ENCODE data around the gene IQUB.
"Not testable (repeated sequence)": the region's sequence is repeated elsewhere in the genome, so short reads cannot be mapped to it uniquely, and the experiment has no call there.

IQUB gene

DNA sequence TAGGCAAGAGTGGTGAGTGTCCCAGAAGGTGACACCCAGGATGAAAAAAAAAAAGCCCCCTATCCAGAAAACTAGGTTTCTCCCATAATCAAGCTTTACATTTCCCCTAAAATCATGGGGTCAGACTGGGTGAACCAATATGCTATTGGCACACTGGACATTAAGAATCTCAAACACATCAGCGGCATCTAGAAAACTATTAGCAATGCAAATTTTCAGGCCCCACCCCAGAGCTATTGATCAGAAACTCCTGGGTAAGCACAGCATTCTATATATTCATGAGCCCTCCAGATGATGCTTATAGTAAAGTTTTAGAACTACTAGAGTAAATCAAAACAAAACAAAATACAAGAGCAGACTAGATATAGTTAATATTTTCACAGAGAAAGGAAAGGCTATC lies 36.4 kb downstream of the IQUB start:
- FAIRE-seq (no peak), DNase-seq (ENCODE audit: insufficient read length, low spot score) (no peak)

- DNase-seq (ENCODE audit: insufficient read length, low spot score): peak; percentile 7
- FAIRE-seq: no peak
Observed at GRCh38 chr7:123494193-123494796, 40.1 kb downstream of the IQUB start.

DNA sequence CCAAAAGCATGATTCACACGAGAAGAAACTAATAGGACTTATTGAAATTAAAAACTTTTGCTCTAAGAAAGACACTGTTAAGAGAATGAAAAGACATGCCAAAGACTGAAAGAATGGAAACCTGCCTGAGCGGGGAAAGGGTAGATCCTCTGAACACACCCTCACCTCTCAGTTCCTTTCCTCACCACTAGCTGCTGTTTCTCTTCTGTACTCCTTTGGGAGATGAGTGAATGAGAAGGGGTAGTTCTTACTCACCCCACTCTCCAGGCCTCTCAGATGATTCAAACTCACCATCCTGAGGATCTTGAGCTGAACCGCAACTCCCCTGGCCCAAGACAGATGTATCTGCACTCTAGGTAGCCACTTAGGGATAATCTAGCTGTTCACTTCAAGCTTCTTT lies 41.9 kb downstream of the IQUB start:
- DNase-seq (ENCODE audit: insufficient read length, low spot score): no peak
- FAIRE-seq: no peak

DNA sequence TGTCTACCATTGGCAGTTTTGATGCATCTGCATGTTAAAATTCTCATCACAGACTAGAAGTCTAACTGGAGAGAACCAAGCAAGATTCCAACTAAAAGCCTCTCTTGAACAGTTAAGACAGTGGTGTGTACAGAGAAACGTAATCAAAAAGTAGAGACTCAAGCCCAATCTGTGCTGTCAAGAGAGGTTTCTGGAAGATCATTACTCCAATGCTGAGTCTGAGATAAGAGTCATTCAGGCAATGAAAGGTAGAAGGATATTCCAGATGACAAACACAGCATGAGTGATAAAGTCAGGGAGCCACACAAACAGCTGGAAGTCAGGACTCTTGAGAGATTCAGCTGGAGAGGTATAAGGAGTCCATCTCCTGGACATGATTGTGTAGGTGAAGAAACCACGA lies 48.7 kb downstream of the IQUB start:
- FAIRE-seq (no peak), DNase-seq (ENCODE audit: insufficient read length, low spot score) (no peak)

DNA sequence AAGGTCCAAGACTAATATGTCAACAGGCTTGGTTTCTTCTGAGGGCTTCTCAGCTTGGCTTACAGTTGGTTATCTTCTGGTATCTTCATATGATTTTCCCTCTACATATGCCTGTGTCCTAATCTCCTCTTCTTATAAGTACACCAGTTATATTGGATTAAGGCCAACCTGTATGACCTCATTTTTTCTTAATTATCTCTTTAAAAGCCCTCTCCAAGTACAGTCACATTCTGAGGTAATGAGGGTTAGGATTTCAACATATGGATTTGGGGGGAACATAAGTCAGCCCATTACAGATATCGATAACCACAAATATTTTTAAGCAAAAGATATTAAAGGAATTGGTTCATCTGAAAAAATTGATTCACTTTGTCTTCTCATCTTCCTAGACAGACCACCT lies 49.2 kb downstream of the IQUB start:
- DNase-seq (ENCODE audit: insufficient read length, low spot score) (no peak), FAIRE-seq (no peak)

GRCh38 chr7:123484199-123484598 lies 50.2 kb downstream of the IQUB start:
- DNase-seq (ENCODE audit: insufficient read length, low spot score) (no peak), FAIRE-seq (no peak)

GRCh38 chr7:123480107-123480506 lies 54.3 kb downstream of the IQUB start:
- FAIRE-seq: no peak
- DNase-seq (ENCODE audit: insufficient read length, low spot score): no peak

GRCh38 chr7:123478056-123478455 lies 56.3 kb downstream of the IQUB start:
- not testable (repeated sequence) for FAIRE-seq; DNase-seq (ENCODE audit: insufficient read length, low spot score)

- FAIRE-seq: no peak
Observed at GRCh38 chr7:123472750-123473445, 61.5 kb downstream of the IQUB start.

GRCh38 chr7:123472327-123472726 lies 62.1 kb downstream of the IQUB start:
- no peak for FAIRE-seq
- no peak for DNase-seq (ENCODE audit: insufficient read length, low spot score)

More at GRCh38 chr7:123472750-123473445, 61.5 kb downstream of the IQUB start:
- DNase-seq (ENCODE audit: insufficient read length, low spot score): no peak

GRCh38 chr7:123468303-123468702 lies 66.1 kb downstream of the IQUB start:
- no peak for FAIRE-seq
- DNase-seq (ENCODE audit: insufficient read length, low spot score): no peak

- DNase-seq (ENCODE audit: insufficient read length, low spot score): no peak
- FAIRE-seq: no peak
Observed at GRCh38 chr7:123463890-123464289, 70.5 kb downstream of the IQUB start.

DNA sequence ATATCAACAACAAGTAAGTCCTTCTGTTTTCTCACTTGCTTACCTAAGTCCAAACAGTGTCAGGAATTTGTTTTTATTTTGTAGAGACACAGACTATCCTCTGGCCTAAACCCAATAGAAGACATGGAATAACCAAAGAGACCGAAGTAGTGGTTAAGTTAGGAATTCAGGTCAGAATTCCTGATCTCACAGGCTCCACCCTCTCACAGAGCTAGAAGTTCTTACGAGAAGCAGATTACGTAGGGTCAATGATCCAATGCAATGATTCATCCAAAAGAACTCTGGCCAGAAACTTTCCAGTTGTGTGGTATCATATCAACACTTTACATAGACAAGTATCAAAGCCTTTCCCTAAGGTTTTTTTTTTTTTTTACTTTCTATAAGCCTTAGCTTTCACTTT lies 73.8 kb downstream of the IQUB start:
- no peak for FAIRE-seq

DNA sequence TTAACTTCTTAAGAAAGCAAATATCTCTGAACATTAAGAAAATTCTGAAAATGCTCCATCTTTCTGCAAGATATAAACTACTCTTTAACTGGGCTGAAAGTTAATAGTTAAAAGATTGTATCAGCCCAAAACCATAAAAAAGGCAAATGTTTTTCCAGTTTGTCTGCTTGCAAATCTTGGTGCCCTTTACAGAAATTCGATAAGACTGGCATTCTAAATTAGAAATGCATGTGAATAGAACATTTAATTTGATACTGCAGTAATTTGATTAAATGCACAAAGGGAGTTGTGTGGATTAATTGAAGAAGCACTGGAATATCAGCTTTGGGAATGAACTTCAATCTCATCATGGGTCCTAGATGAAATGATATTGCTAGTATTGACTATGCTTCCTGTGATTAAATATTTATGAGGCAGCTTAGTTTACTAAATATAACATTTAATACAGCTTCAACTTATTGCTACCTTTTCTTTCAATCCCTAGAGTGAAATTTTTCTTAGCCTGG lies 78.4 kb downstream of the IQUB start:
- FAIRE-seq (no peak), DNase-seq (ENCODE audit: insufficient read length, low spot score) (no peak)

More for the DNA sequence above, 73.8 kb downstream of the IQUB start:
- no peak for DNase-seq (ENCODE audit: insufficient read length, low spot score)

DNA sequence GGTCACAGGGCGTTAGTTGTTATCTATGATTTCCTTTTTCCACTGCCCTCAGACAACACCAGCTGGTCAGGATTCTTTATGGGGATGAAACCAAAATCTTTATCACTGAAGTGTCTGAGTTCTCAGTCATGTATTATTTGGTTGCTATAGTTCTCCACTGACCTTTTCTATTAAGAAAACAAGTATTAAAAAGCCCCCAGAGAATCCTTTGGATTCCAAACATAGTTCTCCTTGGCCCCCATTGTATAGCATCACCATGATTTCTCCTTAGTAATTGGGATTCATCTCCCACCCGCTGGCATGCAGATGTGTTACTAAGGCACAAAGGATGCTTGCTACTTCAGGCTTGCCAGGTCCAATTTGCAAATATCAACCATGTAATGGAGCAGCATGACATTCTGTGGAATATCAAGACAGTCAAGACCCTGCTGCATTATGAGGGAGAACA lies 94.3 kb downstream of the IQUB start:
- FAIRE-seq (no peak), DNase-seq (ENCODE audit: insufficient read length, low spot score) (no peak)

GRCh38 chr7:123439191-123439590 lies 95.2 kb downstream of the IQUB start:
- DNase-seq (ENCODE audit: insufficient read length, low spot score) (no peak), FAIRE-seq (no peak)

- FAIRE-seq: no peak
- no peak for DNase-seq (ENCODE audit: insufficient read length, low spot score)
Observed at GRCh38 chr7:123437447-123437995, 96.9 kb downstream of the IQUB start.

- DNase-seq (ENCODE audit: insufficient read length, low spot score): no peak
- no peak for FAIRE-seq
Observed at GRCh38 chr7:123435080-123435700, 99.2 kb downstream of the IQUB start.

DNA sequence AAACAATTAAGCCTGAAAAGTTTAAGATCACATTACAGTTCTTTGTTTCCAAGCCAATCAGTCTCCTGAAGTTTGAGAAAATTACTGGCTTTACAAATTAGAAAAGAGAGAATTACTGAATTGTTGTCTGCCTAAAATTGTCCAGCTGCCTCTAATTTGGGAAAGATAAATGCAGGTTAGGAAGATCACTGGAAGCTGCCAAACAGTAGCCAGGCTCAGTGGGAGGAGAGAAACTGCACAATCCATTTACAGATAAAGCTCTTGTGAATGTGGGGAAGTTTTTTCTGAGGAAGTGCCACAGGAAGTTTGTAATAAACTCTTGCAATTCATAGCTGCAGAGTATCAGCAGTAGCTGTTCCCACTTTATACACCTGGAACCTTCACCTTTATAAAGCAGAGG lies 100.7 kb downstream of the IQUB start:
- FAIRE-seq (no peak), DNase-seq (ENCODE audit: insufficient read length, low spot score) (no peak)

DNA sequence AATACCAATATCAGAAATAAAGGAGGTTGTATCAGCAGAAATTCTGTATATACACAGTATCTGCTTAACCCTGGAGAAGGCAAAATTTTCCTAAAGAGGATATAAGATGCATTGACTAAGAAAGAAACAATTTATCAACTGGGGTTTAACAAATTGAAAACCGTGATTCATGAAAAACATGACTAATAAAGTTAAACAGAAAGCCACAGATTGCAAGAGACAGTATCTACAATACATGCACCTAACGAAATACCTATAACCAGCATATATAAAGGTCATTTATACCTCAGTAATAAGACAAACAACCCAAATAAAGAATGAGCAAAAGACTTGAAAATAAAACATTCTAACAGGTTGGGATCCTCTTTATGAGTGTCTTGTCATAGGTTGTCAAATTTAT lies 101.8 kb downstream of the IQUB start:
- DNase-seq (ENCODE audit: insufficient read length, low spot score) (no peak), FAIRE-seq (no peak)

DNA sequence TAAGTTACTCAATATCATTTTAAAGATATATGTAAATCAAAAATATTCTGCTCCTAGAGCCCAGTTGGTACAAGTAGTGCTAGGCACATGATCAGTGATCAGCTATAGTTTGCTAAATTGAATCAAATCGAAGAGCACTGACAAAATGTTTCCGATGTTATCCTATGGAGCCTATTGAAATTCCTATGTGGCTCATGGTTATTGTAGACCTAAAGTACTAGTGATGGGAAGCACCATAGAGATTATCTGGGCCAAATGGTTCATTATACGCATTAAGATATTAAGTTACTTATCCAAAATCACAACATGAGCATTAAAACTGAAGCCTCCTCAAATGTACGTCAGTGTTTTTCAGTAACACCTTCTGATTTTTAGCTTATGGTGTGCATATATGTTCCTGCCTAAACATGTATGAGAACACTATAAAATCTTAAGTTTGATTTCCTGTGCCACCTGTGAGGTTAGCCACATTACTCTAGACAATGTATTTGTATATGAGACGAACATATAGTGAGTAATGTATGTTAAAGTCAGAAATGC lies 103.2 kb downstream of the IQUB start:
- FAIRE-seq: no peak
- DNase-seq (ENCODE audit: insufficient read length, low spot score): no peak
